GM18502 (cell line): ENCODE results near the gene SNCA.

Source experiments
- ATAC-seq: cut with Tn5 transposase; IDR thresholded peaks from one replicate; pipeline ENCODE4 v1.9.1; 2021; ENCODE audit warnings: mild to moderate bottlenecking; ENCODE audit not compliant: unreplicated experiment, poor library complexity

Gene SNCA

GRCh38 chr4:89836897-89837384 lies at the start of gene SNCA:
SNCA (minus strand) TSS chr4:89837161; CDS start chr4:89835667, 1,494 bp downstream.
- peak; percentile 35 for ATAC-seq

- no peak for ATAC-seq
Observed at GRCh38 chr4:89879215-89879614, 42.3 kb upstream of the SNCA start.

- no peak for ATAC-seq
Observed at GRCh38 chr4:89878611-89879010, 41.6 kb upstream of the SNCA start.

GRCh38 chr4:89876548-89876947 lies 39.6 kb upstream of the SNCA start:
- no peak for ATAC-seq

- ATAC-seq: no peak
Observed at GRCh38 chr4:89871211-89871610, 34.2 kb upstream of the SNCA start.

GRCh38 chr4:89868999-89869589 lies 32.1 kb upstream of the SNCA start:
- ATAC-seq: no peak

- no peak for ATAC-seq
Observed at GRCh38 chr4:89868276-89868675, 31.3 kb upstream of the SNCA start.

- ATAC-seq: no peak
Observed at GRCh38 chr4:89863533-89863932, 26.6 kb upstream of the SNCA start.

- ATAC-seq: no peak
Observed at GRCh38 chr4:89860971-89861370, 24.0 kb upstream of the SNCA start.

- no peak for ATAC-seq
Observed at GRCh38 chr4:89855236-89855635, 18.3 kb upstream of the SNCA start.

GRCh38 chr4:89847571-89848325 lies 10.8 kb upstream of the SNCA start:
- no peak for ATAC-seq

- ATAC-seq: no peak
Observed at GRCh38 chr4:89839558-89839957, 2.6 kb upstream of the SNCA start.

- ATAC-seq: no peak
Observed at GRCh38 chr4:89837993-89838390, 1.0 kb upstream of the SNCA start.

- peak; percentile 41 for ATAC-seq
Observed at GRCh38 chr4:89837385-89837992, 528 bp upstream of the SNCA start.

- ATAC-seq: no peak
Observed at GRCh38 chr4:89836031-89836745, 773 bp downstream of the SNCA start.

GRCh38 chr4:89835413-89835812 lies 1.5 kb downstream of the SNCA start:
- no peak for ATAC-seq

GRCh38 chr4:89834486-89835209 lies 2.3 kb downstream of the SNCA start:
- ATAC-seq: no peak

GRCh38 chr4:89829470-89830138 lies 7.4 kb downstream of the SNCA start:
- peak; percentile 86 for ATAC-seq

GRCh38 chr4:89823416-89823815 lies 13.5 kb downstream of the SNCA start:
- ATAC-seq: no peak

GRCh38 chr4:89821612-89822011 lies 15.3 kb downstream of the SNCA start:
- ATAC-seq: no peak
